GM21737 (cell line): ENCODE measurements around the gene CREG2.

Source experiments
- ATAC-seq: cut with Tn5 transposase; IDR thresholded peaks from one replicate; pipeline ENCODE4 v1.9.1; 2021; ENCODE audit warnings: mild to moderate bottlenecking, moderate library complexity; ENCODE audit not compliant: unreplicated experiment

CREG2 gene

DNA sequence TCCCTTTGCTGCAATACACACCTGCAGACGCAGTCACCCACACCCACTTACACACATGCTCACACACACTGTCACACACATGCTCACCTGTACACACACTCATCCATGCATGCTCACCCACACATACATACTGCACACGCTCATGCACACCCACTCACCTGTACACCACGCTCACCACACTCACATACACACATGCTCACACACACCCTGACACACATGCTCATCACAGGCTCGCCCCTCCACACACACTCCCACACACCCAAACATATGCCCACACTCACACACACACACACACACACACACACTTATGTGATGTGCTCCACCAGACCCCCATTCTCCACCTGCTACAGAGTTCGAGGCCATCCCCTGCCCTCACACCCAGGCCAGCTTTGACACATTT lies 22.8 kb upstream of the CREG2 start:
- no peak for ATAC-seq

GRCh38 chr2:101409699-101410098 lies 22.4 kb upstream of the CREG2 start:
- no peak for ATAC-seq

DNA sequence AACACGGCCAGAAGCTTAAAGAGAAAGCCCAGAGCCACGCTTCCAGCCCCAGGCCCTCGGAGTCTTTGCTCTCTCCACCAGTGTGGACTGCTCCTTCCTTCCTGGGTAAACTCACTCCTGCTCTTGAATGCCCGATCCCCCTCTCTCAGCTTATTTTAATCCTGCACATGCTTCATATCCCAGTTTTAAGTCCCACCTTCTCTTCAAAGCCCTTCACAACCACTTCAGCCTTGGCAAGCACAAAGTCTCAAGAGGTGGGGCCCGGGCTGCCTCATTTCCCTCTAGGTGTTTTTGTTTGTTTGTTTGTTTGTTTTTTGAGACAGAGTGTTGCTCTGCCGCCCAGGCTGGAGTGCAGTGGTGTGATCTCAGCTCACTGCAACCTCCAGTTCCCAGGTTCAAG lies 21.6 kb upstream of the CREG2 start:
- no peak for ATAC-seq

DNA sequence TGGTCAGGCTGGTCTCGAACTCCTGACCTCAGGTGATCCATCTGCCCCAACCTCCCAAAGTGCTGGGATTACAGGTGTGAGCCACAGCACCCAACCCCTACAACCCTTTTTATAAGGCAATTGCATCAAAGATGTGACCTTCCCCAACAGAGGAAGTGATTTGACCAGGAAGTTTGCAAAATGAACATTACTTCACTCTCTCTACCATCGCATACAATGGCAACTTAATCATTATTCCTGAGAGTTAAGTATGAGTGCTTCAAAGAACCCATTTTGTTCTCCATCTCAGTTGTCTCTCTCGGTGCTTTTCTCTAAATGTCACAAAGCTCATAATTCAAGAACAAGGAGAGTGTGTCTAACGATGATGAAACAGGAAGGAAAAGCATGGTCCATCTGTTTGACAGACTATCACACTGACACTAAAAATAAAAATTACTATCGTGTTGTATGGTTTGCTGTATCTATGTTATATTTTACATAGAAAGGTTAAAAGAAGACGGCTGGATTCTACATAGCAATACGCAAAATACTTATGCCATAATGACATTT lies 18.1 kb upstream of the CREG2 start:
- ATAC-seq: no peak

DNA sequence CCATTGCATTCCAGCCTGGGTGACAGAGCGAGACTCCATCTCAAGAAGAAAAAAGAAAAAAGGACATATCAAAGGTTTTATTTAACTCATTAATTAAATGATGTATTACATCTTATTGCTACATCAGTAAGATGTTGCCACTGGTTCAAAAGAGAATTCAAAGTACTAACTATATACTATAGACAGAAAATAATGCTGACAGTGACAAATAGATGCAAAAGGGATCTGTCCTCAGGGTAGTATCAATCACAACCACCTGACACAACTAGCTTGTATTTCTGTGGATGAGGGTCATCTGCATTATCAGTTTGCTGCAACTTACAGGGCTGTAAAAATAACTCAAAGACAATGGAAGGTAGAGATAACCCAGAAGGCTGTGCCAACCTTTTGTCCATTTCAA lies 16.4 kb upstream of the CREG2 start:
- no peak for ATAC-seq

DNA sequence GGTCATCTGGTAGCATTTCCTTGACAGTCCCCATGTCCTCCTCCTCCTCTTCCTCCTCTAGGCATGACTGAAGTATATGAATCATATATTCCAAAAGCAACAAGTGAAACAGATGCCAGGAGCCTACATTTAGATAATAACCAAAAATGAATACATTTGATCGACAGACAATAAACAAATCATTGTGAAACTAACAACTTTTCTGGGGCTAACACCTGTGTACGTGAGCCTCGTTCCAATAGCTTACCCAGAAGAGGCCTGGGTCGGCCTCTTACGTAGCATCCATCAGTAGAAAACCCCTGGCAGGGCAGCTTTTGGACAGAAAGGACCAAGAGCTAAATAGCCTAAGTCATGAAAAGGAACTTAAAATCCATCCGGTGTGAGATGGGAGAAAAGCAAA lies 15.3 kb upstream of the CREG2 start:
- no peak for ATAC-seq

- ATAC-seq: no peak
These were observed 14.6 kb upstream of the CREG2 start for GRCh38 chr2:101401906-101402305.

- no peak for ATAC-seq
These were observed 14.0 kb upstream of the CREG2 start for GRCh38 chr2:101401326-101401665.

- ATAC-seq: no peak
These were observed 13.4 kb upstream of the CREG2 start for GRCh38 chr2:101400506-101401325.

DNA sequence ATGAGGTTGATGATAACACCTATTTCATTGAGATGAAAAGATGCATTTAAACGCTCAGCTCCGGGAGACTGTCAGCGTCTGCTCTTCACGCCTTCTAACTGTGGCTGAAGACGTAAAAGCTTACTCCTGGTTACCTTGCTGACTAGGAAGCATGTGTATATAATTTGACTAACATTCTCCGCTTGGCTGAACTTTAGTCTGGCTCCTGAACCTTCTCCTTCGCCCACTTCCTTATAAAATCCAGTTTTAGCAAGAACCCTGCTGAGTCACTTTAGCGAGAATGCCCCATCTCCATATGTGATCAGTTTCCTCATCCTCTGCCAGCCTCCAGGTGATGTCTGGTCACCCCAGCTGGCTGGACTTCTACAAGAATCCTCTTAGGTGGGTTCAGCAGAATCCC lies 12.7 kb upstream of the CREG2 start:
- no peak for ATAC-seq

DNA sequence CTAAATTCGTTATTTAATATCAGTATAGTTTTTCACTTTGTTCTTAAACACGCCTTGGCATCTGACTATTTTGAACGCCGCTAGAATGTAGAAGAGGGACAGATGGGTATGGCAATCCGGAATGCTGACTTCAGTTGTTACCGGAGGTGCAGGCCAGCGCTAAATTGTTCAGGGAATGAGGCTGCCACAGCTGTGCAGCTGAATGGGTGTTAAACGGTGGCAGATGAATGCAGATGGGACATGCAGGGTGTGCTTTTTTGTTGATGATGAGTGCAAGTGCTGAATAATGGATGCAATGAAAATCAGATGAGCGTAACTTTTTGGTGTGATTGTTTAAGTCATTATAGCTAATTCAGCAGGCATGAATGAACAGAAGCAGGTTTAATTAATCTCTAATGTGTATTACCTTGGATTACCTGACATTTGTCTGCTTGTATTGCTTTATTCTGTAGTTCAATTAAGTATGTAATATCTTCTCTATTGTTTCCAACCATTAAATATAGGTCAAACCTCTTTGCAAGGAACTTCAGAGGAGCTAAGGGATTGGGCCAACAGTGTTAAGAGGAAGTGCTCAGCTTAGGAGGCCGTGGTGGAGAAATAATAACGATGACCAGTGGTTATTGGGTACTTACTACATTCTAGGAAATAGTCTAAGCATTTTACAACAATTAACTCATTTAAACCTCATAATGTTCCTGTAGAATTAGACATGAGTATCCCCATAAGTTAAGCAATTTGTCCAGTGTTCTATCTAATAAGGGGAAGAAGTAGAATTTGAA lies 11.9 kb upstream of the CREG2 start:
- no peak for ATAC-seq

DNA sequence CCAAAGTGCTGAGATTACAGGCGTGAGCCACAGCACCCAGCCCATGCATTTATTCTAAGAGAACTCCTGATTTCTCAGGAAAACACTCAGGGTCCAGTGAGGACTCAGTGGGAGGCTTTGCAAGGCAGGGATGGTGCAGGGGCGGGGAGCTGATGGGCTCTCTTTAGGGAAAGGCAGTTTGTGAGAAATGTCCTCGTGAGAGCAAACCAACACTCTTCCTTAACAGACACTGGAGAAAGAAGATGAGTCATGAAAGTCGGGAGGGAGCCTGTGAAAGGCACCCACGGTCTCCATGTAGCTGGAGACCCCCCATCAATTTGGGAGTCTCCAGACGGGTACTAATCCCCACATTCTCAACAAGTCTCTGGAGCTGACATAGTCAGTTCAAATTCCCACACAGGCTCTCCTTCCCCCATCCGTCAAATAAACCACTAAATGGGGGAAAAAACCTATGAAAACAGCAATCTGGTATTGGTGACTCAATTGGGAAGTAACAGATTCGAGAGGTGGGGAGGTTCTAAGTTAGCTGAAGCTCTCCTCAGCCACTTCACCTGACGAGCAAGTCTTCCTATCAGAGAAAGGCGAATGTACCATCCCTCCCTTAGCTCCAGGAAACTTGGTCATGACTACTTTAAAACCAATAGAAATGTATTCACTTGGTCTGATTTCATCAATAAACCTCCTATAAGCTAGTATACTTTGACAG lies 11.0 kb upstream of the CREG2 start:
- ATAC-seq: no peak

- no peak for ATAC-seq
These were observed 9.0 kb upstream of the CREG2 start for GRCh38 chr2:101396316-101396717.

- no peak for ATAC-seq
These were observed 8.4 kb upstream of the CREG2 start for GRCh38 chr2:101395545-101396315.

- no peak for ATAC-seq
These were observed 929 bp upstream of the CREG2 start for GRCh38 chr2:101388232-101388631.

GRCh38 chr2:101386599-101387150 lies 628 bp downstream of the CREG2 start:
- no peak for ATAC-seq

- no peak for ATAC-seq
These were observed 4.2 kb downstream of the CREG2 start for GRCh38 chr2:101383016-101383541.

GRCh38 chr2:101382442-101382841 lies 4.9 kb downstream of the CREG2 start:
- no peak for ATAC-seq

- no peak for ATAC-seq
These were observed 6.9 kb downstream of the CREG2 start for GRCh38 chr2:101380376-101380775.

GRCh38 chr2:101379091-101379490 lies 8.2 kb downstream of the CREG2 start:
- ATAC-seq: no peak
